PC-9 (cell line): Measurements from ENCODE around the gene CALCOCO2. TPM values are rescaled to one million over a fixed set of nuclear protein-coding genes. Genes with fewer than 3 reads are reported as not detected.
A peak's percentile ranks its signal among the peaks of the same experiment; 100 is the strongest.

Experiments
- BruUV-seq: library from RNA; stranded (reverse); fragments of 400-500 nt; replicated peaks from 2 replicates; lab custom pipeline; 2021; lab: Mats Ljungman, UMichigan
- CTCF ChIA-PET: fragments of 300-600 bp; sonication (Branson Sonifier 250); formaldehyde crosslinking; loops from one replicate; lab custom pipeline; 2022; ENCODE audit warnings: antibody characterized with exemption; lab: Charles Lee
- POLR2A ChIA-PET: fragments of 300-600 bp; sonication (Branson Sonifier 250); formaldehyde crosslinking; loops from one replicate; lab custom pipeline; 2022; ENCODE audit warnings: antibody characterized with exemption; ENCODE audit not compliant: unreplicated experiment; lab: Charles Lee
- DNase-seq, 2 experiments: peaks; one replicate each; pipeline versions ENCODE4 v3.0.0 to v3.0.0-alpha.2; 2015 to 2022; ENCODE audit warnings: mixed read lengths in 1 of 2
- H2AFZ ChIP-seq: fragments of 200-600 bp; sonication (generic); 2 replicates; pipeline ENCODE4 v1.8.1; 2017; ENCODE audit warnings: antibody characterized with exemption
- H3F3A ChIP-seq: fragments of 200-600 bp; sonication (generic); 2 replicates; pipeline ENCODE4 v1.8.1; 2017; ENCODE audit warnings: antibody characterized with exemption, mild to moderate bottlenecking, low read depth; ENCODE audit not compliant: insufficient read depth
- H3K27ac ChIP-seq: fragments of 200-600 bp; sonication (generic); 2 replicates; pipeline ENCODE4 v1.6.1; 2016; ENCODE audit warnings: mixed run types
- H3K27me3 ChIP-seq: fragments of 200-600 bp; sonication (generic); 2 replicates; pipeline ENCODE4 v1.6.1; 2016; ENCODE audit warnings: low read depth, mixed run types; ENCODE audit not compliant: insufficient read depth
- H3K36me3 ChIP-seq: fragments of 200-600 bp; sonication (generic); 2 replicates; pipeline ENCODE4 v1.6.1; 2016; ENCODE audit warnings: low read depth, mixed run types
- H3K4me1 ChIP-seq: fragments of 200-600 bp; sonication (generic); replicated peaks from 2 replicates; pipeline ENCODE4 v1.6.1; 2016; ENCODE audit warnings: mixed run types; ENCODE audit not compliant: insufficient read depth
- H3K4me2 ChIP-seq: fragments of 200-600 bp; sonication (generic); 2 replicates; pipeline ENCODE4 v1.6.1; 2017; ENCODE audit warnings: mixed run types
- H3K4me3 ChIP-seq: fragments of 200-600 bp; sonication (generic); 2 replicates; pipeline ENCODE4 v1.6.1; 2016; ENCODE audit warnings: mixed run types
- H3K79me2 ChIP-seq: fragments of 200-600 bp; sonication (generic); 2 replicates; pipeline ENCODE4 v1.6.1; 2017; ENCODE audit warnings: low read depth, mixed run types
- H3K9me2 ChIP-seq: fragments of 200-600 bp; sonication (generic); 2 replicates; pipeline ENCODE4 v1.8.1; 2017; ENCODE audit warnings: mild to moderate bottlenecking; ENCODE audit not compliant: insufficient read depth
- H3K9me3 ChIP-seq: fragments of 200-600 bp; sonication (generic); 2 replicates; pipeline ENCODE4 v1.8.1; 2016; ENCODE audit warnings: low read depth; ENCODE audit not compliant: insufficient read depth
- H4K20me1 ChIP-seq: fragments of 200-600 bp; sonication (generic); 2 replicates; pipeline ENCODE4 v1.8.1; 2017; ENCODE audit not compliant: insufficient read depth
- CTCF ChIP-seq: fragments of 200-600 bp; sonication (generic); conservative IDR thresholded peaks from 2 replicates; pipeline ENCODE4 v1.6.1; 2017; ENCODE audit warnings: mixed run types, antibody characterized with exemption, mild to moderate bottlenecking, moderate library complexity
- EZH2 ChIP-seq: fragments of 200-600 bp; sonication (generic); IDR thresholded peaks from 2 replicates; pipeline ENCODE4 v1.8.0; 2017; ENCODE audit warnings: antibody characterized with exemption, low read depth
- intact Hi-C: fragments of 100-400 bp; cut with micrococcal nuclease; formaldehyde crosslinking; loops from one replicate; pipeline ENCODE4 v1.10.0; 2022; ENCODE audit not compliant: unreplicated experiment
- total RNA-seq: library from RNA; stranded (reverse); gene quantifications from 2 replicates; pipeline ENCODE4 v1.2.3, GENCODE V29; 2021

CALCOCO2 gene
- total RNA-seq, 1 experiment from 2014 or later: 95.9 TPM

GRCh38 chr17:48904428-48904827, 73.6 kb downstream of the CALCOCO2 start:
- intact Hi-C loops: no loop called here
- no peaks in the 10 kb centered on the region for H3K36me3 ChIP-seq
- H3K9me3 ChIP-seq: no peaks in the 10 kb centered on the region
- no peak for DNase-seq
- ChIA-PET POLR2A (interaction anchor here (0.6 kb wide), 1 partner anchor 804 kb away, joined by 3 read pairs; no protein-coding TSS in a partner anchor), CTCF (interaction anchor here (0.6 kb wide), 1 partner anchor 202 kb away, joined by 3 read pairs; no protein-coding TSS in a partner anchor)
- H3K4me1 ChIP-seq: peaks cover 10% of the 10 kb centered on the region; the same call in 1 of the 2 replicates
- peaks cover 14% of the 10 kb centered on the region; the same call in 1 of the 2 replicates for H3F3A ChIP-seq
- TF ChIP-seq EZH2 (no peak), CTCF (no peak)
- no peak overlapping the region for H3K4me2 ChIP-seq
- no peak overlapping the region for H2AFZ ChIP-seq
- no peak overlapping the region for H3K27ac ChIP-seq
- BruUV-seq: no TSS peak
- H3K4me3 ChIP-seq: no peak overlapping the region
- H3K9me2 ChIP-seq: no peaks in the 10 kb centered on the region
- peaks cover 9% of the 10 kb centered on the region for H3K79me2 ChIP-seq
- peaks cover 4% of the 10 kb centered on the region for H4K20me1 ChIP-seq
- no peaks in the 10 kb centered on the region for H3K27me3 ChIP-seq

- BruUV-seq: no TSS peak
- Histone ChIP-seq H3K27me3 (no peaks in the 10 kb centered on the region), H2AFZ (no peak overlapping the region), H3F3A (peaks cover 15% of the 10 kb centered on the region), H3K9me2 (no peaks in the 10 kb centered on the region), H4K20me1 (peaks cover 20% of the 10 kb centered on the region), H3K4me1 (peaks cover 27% of the 10 kb centered on the region), H3K4me3 (no peak overlapping the region), H3K9me3 (no peaks in the 10 kb centered on the region), H3K27ac (no peak overlapping the region), H3K36me3 (peaks cover 10% of the 10 kb centered on the region), H3K4me2 (no peak overlapping the region), H3K79me2 (peaks cover 25% of the 10 kb centered on the region)
- POLR2A ChIA-PET: interaction anchor here (0.6 kb wide), 1 partner anchor 10 kb away, joined by 5 read pairs; no protein-coding TSS in a partner anchor
- no peak for DNase-seq
- intact Hi-C loops: no loop called here
- CTCF ChIA-PET: interaction anchor here (0.6 kb wide), 1 partner anchor 463 kb away, joined by 7 read pairs; no protein-coding TSS in a partner anchor
- TF ChIP-seq CTCF (no peak), EZH2 (no peak)
These were observed 75.2 kb downstream of the CALCOCO2 start for GRCh38 chr17:48905987-48906515.

GRCh38 chr17:48907713-48908046, 76.8 kb downstream of the CALCOCO2 start:
- TSS peak; percentile 74 for BruUV-seq
- CTCF ChIA-PET: interaction anchor here (0.6 to 1.4 kb wide), 3 partner anchors 23 to 295 kb away, joined by 3 to 6 read pairs (median 4); no protein-coding TSS in a partner anchor
- Histone ChIP-seq H3K4me1 (peaks cover 33% of the 10 kb centered on the region), H3K4me2 (peak overlapping the region; percentile 99), H3K27me3 (no peaks in the 10 kb centered on the region), H3K36me3 (peaks cover 20% of the 10 kb centered on the region), H3K27ac (peak overlapping the region; percentile 90), H3K9me2 (no peaks in the 10 kb centered on the region), H3F3A (peaks cover 25% of the 10 kb centered on the region), H3K9me3 (no peaks in the 10 kb centered on the region), H3K4me3 (peak overlapping the region; percentile 89), H4K20me1 (peaks cover 37% of the 10 kb centered on the region), H2AFZ (peak overlapping the region; percentile 83), H3K79me2 (peaks cover 41% of the 10 kb centered on the region)
- TF ChIP-seq EZH2: no peak
- no peak for TF ChIP-seq CTCF
- POLR2A ChIA-PET: interaction anchor here (0.5 to 1.0 kb wide), 4 partner anchors 13 to 183 kb away, joined by 3 to 5 read pairs (median 4); partner anchors contain the start of gene ATP5MC1
- peak in 1 of 2 experiments; percentile 64 for DNase-seq
- intact Hi-C loops: loop anchor here (1.0 kb wide), 1 partner anchor 15 kb away; the partner anchor contains the start of gene ATP5MC1
